Thyroid gland (tissue), 4 donors: ENCODE results near the gene OR10K2. TPM values are rescaled to one million over a fixed set of nuclear protein-coding genes. Genes with fewer than 3 reads are reported as not detected.
"Not testable (repeated sequence)": the region's sequence is repeated elsewhere in the genome, so short reads cannot be mapped to it uniquely, and the experiment has no call there.

Experiments used
- DNase-seq, 2 donors: peaks; one replicate each; pipeline ENCODE4 v3.0.0-alpha.2; 2019
- H3K27ac ChIP-seq, 3 donors: fragments of 200-600 bp; sonication (generic); 1 replicate in 2 of 3; 2 replicates in 1 of 3; pipeline ENCODE4 v1.5.1; 2016 to 2019; ENCODE audit warnings: mild to moderate bottlenecking in 1 of 3, moderate library complexity in 1 of 3
- H3K27me3 ChIP-seq: fragments of 200-600 bp; sonication (generic); one replicate; pipeline ENCODE4 v1.5.1; 2019
- H3K36me3 ChIP-seq, 2 donors: fragments of 200-600 bp; sonication (generic); one replicate each; pipeline ENCODE4 v1.5.1; 2016 to 2019
- H3K4me1 ChIP-seq, 2 donors: fragments of 200-600 bp; sonication (generic); one replicate each; pipeline ENCODE4 v1.5.1; 2017 to 2019
- H3K4me3 ChIP-seq, 3 donors: fragments of 200-600 bp; sonication (generic); replicated peaks in 1 of 3; 1 replicate in 2 of 3; 2 replicates in 1 of 3; pipeline ENCODE4 v1.5.1; 2016; ENCODE audit warnings: mild to moderate bottlenecking in 1 of 3
- H3K9me3 ChIP-seq: fragments of 200-600 bp; sonication (generic); one replicate; pipeline ENCODE4 v1.5.1; 2017
- CTCF ChIP-seq, 6 experiments: fragments of 200-600 bp in 3 of 6; fragments of 450-650 bp in 3 of 6; sonication (generic) in 3 of 6; IDR thresholded peaks; one replicate each; pipeline ENCODE4 v1.5.1; 2016 to 2019; ENCODE audit warnings: antibody characterized with exemption in 6 of 6, mild to moderate bottlenecking in 2 of 6, inconsistent platforms in 1 of 6, moderate library complexity in 1 of 6
- POLR2A ChIP-seq, 2 donors: fragments of 450-650 bp; IDR thresholded peaks; one replicate each; pipeline ENCODE4 v1.6.1; 2017; ENCODE audit warnings: antibody characterized with exemption in 2 of 2, mild to moderate bottlenecking in 2 of 2, moderate library complexity in 1 of 2
- WGBS, 2 donors: methylation state at CpG; one replicate each; pipeline ENCODE4 v1.1.5; 2017; 5-methylcytosine and 5-hydroxymethylcytosine counted together
- intact Hi-C: fragments of 100-400 bp; cut with DNase I; formaldehyde crosslinking; loops from one replicate; pipeline ENCODE4 v1.15.1; 2023
- total RNA-seq, 4 donors: library from RNA; depleted of rRNA; stranded (reverse); fragments of >200 nt; gene quantifications; one replicate each; pipeline ENCODE4 v1.2.3, GENCODE V29; 2016

Gene OR10K2
- total RNA-seq, 4 donors from 2014 or later: not detected

DNA sequence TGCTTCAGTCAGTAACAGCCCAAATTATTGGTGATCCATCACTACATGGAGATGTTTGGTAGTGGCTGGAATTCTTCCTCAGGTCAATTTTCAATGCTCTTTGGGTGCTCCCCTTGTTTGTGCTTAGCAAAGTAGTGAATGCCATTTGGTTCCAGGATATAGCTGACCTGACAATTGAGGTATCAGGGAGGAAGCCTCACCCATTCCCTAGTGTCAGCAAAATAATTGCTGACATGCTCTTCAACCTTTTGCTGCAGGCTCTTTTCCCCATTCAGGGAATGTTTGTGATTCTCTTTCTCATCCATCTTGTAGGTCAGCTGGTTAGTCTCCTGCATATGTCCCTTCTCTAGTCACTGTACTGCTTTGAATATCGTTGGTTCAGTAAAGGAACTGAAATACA, 28.5 kb upstream of the OR10K2 start:
- Histone ChIP-seq H3K27ac (no peak overlapping the region), H3K27me3 (no peaks in the 10 kb centered on the region), H3K4me1 (no peaks in the 10 kb centered on the region), H3K9me3 (no peaks in the 10 kb centered on the region), H3K4me3 (no peak overlapping the region), H3K36me3 (no peaks in the 10 kb centered on the region)
- DNase-seq: no peak
- intact Hi-C loops: no loop called here
- TF ChIP-seq POLR2A (IDR thresholded peaks at IDR 0.05) (no peak), CTCF (IDR thresholded peaks at IDR 0.05) (no peak)
- 81 to 92% methylated on average over 1 of the region's 1 CpG for WGBS, 2 donors

DNA sequence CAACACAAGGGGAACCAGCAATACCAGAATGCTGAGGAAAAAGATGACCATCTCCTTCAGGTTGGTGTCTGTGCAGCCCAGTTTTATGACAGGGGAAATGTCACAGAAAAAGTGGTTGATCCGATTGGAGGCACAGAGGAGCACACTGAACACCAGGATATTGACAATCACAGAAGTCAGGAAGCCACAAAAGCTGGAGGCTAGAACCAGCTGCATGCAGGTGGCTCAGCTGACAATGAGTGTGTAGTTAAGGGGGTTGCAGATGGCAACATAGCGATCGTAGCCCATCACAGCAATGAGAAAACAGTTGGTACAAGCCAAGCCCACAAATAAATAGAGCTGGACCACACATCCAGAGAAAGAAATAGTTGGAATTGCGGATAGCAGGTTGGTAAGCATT, 19.3 kb upstream of the OR10K2 start:
- no peaks in the 10 kb centered on the region for H3K27me3 ChIP-seq
- no peaks in the 10 kb centered on the region for H3K36me3 ChIP-seq
- no peak overlapping the region for H3K27ac ChIP-seq
- intact Hi-C loops: no loop called here
- no peak for DNase-seq
- H3K4me1 ChIP-seq: no peaks in the 10 kb centered on the region
- H3K4me3 ChIP-seq: no peak overlapping the region
- TF ChIP-seq POLR2A (IDR thresholded peaks at IDR 0.05) (no peak), CTCF (IDR thresholded peaks at IDR 0.05) (no peak)
- no peaks in the 10 kb centered on the region for H3K9me3 ChIP-seq
- 84 to 92% methylated on average over 4 of the region's 4 CpGs for WGBS, 2 donors

DNA sequence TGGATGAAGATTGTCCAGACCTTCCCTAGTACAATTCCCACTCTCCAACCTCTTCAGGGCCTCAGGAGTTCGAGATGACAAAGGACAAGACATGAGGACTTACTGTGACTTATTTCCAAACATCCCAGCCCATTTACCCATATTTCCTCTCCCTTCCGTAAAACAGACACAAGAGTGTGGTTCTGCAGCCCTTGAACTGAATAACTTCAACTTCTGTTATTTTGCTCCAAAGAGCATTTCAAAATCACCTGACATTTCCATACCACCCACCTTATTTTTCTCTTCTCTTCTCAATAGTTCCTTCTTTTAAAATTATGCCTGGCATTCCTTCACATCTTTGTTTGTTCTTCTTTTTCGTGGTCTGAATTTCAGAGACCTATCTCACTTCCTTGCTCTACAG, 8.7 kb upstream of the OR10K2 start:
- no peaks in the 10 kb centered on the region for H3K27me3 ChIP-seq
- intact Hi-C loops: no loop called here
- WGBS, 2 donors: 38 to 42% methylated on average over 3 of the region's 3 CpGs

GRCh38 chr1:158430163-158430562, 4.1 kb upstream of the OR10K2 start:
- H3K27me3 ChIP-seq, H3K4me1 ChIP-seq, H3K36me3 ChIP-seq, intact Hi-C loops, H3K27ac ChIP-seq, DNase-seq, H3K4me3 ChIP-seq, H3K9me3 ChIP-seq: not testable (repeated sequence)
- 49 to 59% methylated on average over 3 of the region's 3 CpGs for WGBS, 2 donors

More for the DNA sequence above, 8.7 kb upstream of the OR10K2 start:
- no peak for DNase-seq
- TF ChIP-seq POLR2A (IDR thresholded peaks at IDR 0.05) (no peak), CTCF (IDR thresholded peaks at IDR 0.05) (no peak)
- H3K4me3 ChIP-seq: no peak overlapping the region
- no peaks in the 10 kb centered on the region for H3K4me1 ChIP-seq
- H3K9me3 ChIP-seq: no peaks in the 10 kb centered on the region
- no peaks in the 10 kb centered on the region for H3K36me3 ChIP-seq
- H3K27ac ChIP-seq: no peak overlapping the region

DNA sequence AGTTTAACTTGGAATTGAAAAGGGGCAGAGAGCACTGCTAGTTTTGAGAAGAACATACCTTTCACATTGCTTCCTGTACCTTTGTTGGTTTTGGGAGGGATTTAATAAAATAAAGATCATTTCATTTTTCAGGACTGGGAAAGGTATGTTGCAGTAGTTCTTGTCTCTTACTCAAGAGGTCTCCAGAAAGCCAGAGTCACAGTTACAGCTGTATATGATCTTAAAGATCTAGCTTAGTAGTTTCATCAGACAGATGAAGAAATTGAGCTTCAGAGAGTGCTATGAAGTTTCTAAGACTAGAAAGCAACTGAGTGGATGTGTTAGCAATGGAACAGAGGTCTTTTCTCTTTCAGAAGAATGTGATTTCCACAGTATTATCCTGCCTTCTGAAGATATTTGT, 1.0 kb downstream of the OR10K2 start:
- TF ChIP-seq CTCF (IDR thresholded peaks at IDR 0.05): no peak
- TF ChIP-seq POLR2A (IDR thresholded peaks at IDR 0.05): no peak

GRCh38 chr1:158422212-158422611, 3.8 kb downstream of the OR10K2 start:
- no peak for TF ChIP-seq POLR2A (IDR thresholded peaks at IDR 0.05)
- H3K4me1 ChIP-seq: no peaks in the 10 kb centered on the region
- no peaks in the 10 kb centered on the region for H3K36me3 ChIP-seq
- no peaks in the 10 kb centered on the region for H3K9me3 ChIP-seq
- intact Hi-C loops: no loop called here
- no peak overlapping the region for H3K4me3 ChIP-seq
- no peak for DNase-seq
- no peak overlapping the region for H3K27ac ChIP-seq
- no peaks in the 10 kb centered on the region for H3K27me3 ChIP-seq

More for the DNA sequence above, 1.0 kb downstream of the OR10K2 start:
- Histone ChIP-seq H3K27ac (no peak overlapping the region), H3K4me3 (no peak overlapping the region), H3K4me1 (no peaks in the 10 kb centered on the region), H3K27me3 (no peaks in the 10 kb centered on the region), H3K9me3 (no peaks in the 10 kb centered on the region), H3K36me3 (no peaks in the 10 kb centered on the region)
- DNase-seq: no peak
- intact Hi-C loops: no loop called here
